ENCODE results near the gene MARK1. TPM values are rescaled to one million over a fixed set of nuclear protein-coding genes. Genes with fewer than 3 reads are reported as not detected.

Gene MARK1
- total and polyA plus RNA-seq, 10 of the 15 experiments (the other 5 are each of a cell fraction or from before 2014, with no cell fraction given), result 0.02 to 0.67 (median 0.12) TPM; not detected in 6

GRCh38 chr1:220705782-220706181 lies 177.8 kb downstream of the MARK1 start:
- Histone ChIP-seq H3K79me2 (ENCODE audit: control insufficient read depth, insufficient read depth, low read length) (no peaks in the 10 kb centered on the region), H3K36me3 (ENCODE audit: control insufficient read depth in 2 of 2, insufficient read depth in 2 of 2, low read length in 1 of 2) (no peaks in the 10 kb centered on the region), H2AFZ (ENCODE audit: control insufficient read depth, low read depth, low read length) (no peak overlapping the region), H3K27ac (ENCODE audit: control insufficient read depth, insufficient read depth) (no peak overlapping the region), H3K4me1 (ENCODE audit: control insufficient read depth, insufficient read depth, low read length) (no peaks in the 10 kb centered on the region), H3K27me3 (replicated peaks in 1 of 2; ENCODE audit: control insufficient read depth in 2 of 2, insufficient read depth in 2 of 2, low read length in 1 of 2) (no peaks in the 10 kb centered on the region), H3K4me3 (no peak overlapping the region), H3K9me3 (replicated peaks; ENCODE audit: control insufficient read depth, insufficient read depth, low read length) (no peaks in the 10 kb centered on the region; the same call in 2 of the 3 replicates), H4K20me1 (ENCODE audit: control insufficient read depth, insufficient read depth) (no peaks in the 10 kb centered on the region), H3K9ac (ENCODE audit: control insufficient read depth, insufficient read depth, low read length) (no peak overlapping the region), H3K4me2 (ENCODE audit: control insufficient read depth, insufficient read depth) (no peak overlapping the region)
- intact Hi-C loops (cut with micrococcal nuclease; ENCODE audit: unreplicated experiment), result no loop called here
- ChIA-PET POLR2A (no interaction called here), CTCF (no interaction called here), SMC1A (ENCODE audit: uncharacterized antibody, unreplicated experiment) (interaction anchor here (4.7 kb wide), 1 partner anchor 28 kb away, joined by 27 read pairs; no protein-coding TSS in a partner anchor), RAD21 (ENCODE audit: unreplicated experiment) (no interaction called here)
- BruUV-seq (replicated peaks), result no TSS peak
- no peak for TF ChIP-seq ZBTB11 (CRISPR knock-in tag; IDR thresholded peaks at IDR 0.05)
- 82% methylated on average over 7 of the region's 7 CpGs for WGBS (ENCODE audit: insufficient coverage, insufficient replicate concordance, low lambda C conversion rate, missing lambda C conversion rate)
- no peak for FAIRE-seq
- ATAC-seq, result no peak
- DNase-seq (ENCODE audit: low read depth, low spot score), result no peak
- in situ Hi-C loops (cut with MboI), result no loop called here

GRCh38 chr1:220706480-220706879 lies 178.5 kb downstream of the MARK1 start:
- BruUV-seq (replicated peaks), result no TSS peak
- WGBS (ENCODE audit: insufficient coverage, insufficient replicate concordance, low lambda C conversion rate, missing lambda C conversion rate), result 60% methylated on average over 9 of the region's 9 CpGs
- intact Hi-C loops (cut with micrococcal nuclease; ENCODE audit: unreplicated experiment) (no loop called here), in situ Hi-C loops (cut with MboI) (no loop called here)
- Histone ChIP-seq H3K79me2 (ENCODE audit: control insufficient read depth, insufficient read depth, low read length) (no peaks in the 10 kb centered on the region), H2AFZ (ENCODE audit: control insufficient read depth, low read depth, low read length) (no peak overlapping the region), H3K4me1 (ENCODE audit: control insufficient read depth, insufficient read depth, low read length) (peaks cover 5% of the 10 kb centered on the region; the same call in 1 of the 2 replicates), H3K27ac (ENCODE audit: control insufficient read depth, insufficient read depth) (no peak overlapping the region), H3K9ac (ENCODE audit: control insufficient read depth, insufficient read depth, low read length) (no peak overlapping the region), H3K36me3 (ENCODE audit: control insufficient read depth in 2 of 2, insufficient read depth in 2 of 2, low read length in 1 of 2) (no peaks in the 10 kb centered on the region), H3K4me2 (ENCODE audit: control insufficient read depth, insufficient read depth) (no peak overlapping the region), H3K4me3 (no peak overlapping the region), H3K27me3 (replicated peaks in 1 of 2; ENCODE audit: control insufficient read depth in 2 of 2, insufficient read depth in 2 of 2, low read length in 1 of 2) (no peaks in the 10 kb centered on the region), H4K20me1 (ENCODE audit: control insufficient read depth, insufficient read depth) (no peaks in the 10 kb centered on the region), H3K9me3 (replicated peaks; ENCODE audit: control insufficient read depth, insufficient read depth, low read length) (no peaks in the 10 kb centered on the region; the same call in 2 of the 3 replicates)
- ChIA-PET CTCF (interaction anchor here (1.3 kb wide), 1 partner anchor 27 kb away, joined by 3 read pairs; no protein-coding TSS in a partner anchor), POLR2A (no interaction called here), SMC1A (ENCODE audit: uncharacterized antibody, unreplicated experiment) (interaction anchor here (4.7 kb wide), 1 partner anchor 27 kb away, joined by 27 read pairs; no protein-coding TSS in a partner anchor), RAD21 (ENCODE audit: unreplicated experiment) (no interaction called here)
- FAIRE-seq, result no peak
- DNase-seq (ENCODE audit: low read depth, low spot score), result no peak
- ATAC-seq, result no peak
- TF ChIP-seq SUZ12 (IDR thresholded peaks at IDR 0.05; ENCODE audit: unreplicated experiment) (no peak), NFXL1 (IDR thresholded peaks at IDR 0.05; ENCODE audit: borderline replicate concordance) (no peak), TCF3 (IDR thresholded peaks at IDR 0.05; ENCODE audit: borderline replicate concordance, insufficient read depth, low read depth, low read length) (no peak), ZNF384 (IDR thresholded peaks at IDR 0.05; ENCODE audit: borderline replicate concordance, low read depth, low read length) (no peak), SP1 (IDR thresholded peaks at IDR 0.05; ENCODE audit: low read depth, low read length) (no peak), POLR2AphosphoS2 (IDR thresholded peaks at IDR 0.05; ENCODE audit: low read depth, low read length) (no peak), ZNF592 (IDR thresholded peaks at IDR 0.05) (no peak)

Data from GM12878 (cell line).